Activated CD8-positive, alpha-beta memory T cell treated with anti-CD3 and anti-CD28 coated beads for 36 hours (primary cell): Measurements from ENCODE around the gene LRRC59. TPM values are rescaled to one million over a fixed set of nuclear protein-coding genes. Genes with fewer than 3 reads are reported as not detected.
"Not testable (repeated sequence)": the region's sequence is repeated elsewhere in the genome, so short reads cannot be mapped to it uniquely, and the experiment has no call there.

Source experiments
- CTCF ChIA-PET: fragments of 350-600 bp; sonication (Branson Sonifier 250); formaldehyde crosslinking; loops from one replicate; lab custom pipeline; 2021; ENCODE audit warnings: antibody characterized with exemption; lab: Charles Lee
- POLR2A ChIA-PET: fragments of 350-600 bp; sonication (Branson Sonifier 250); formaldehyde crosslinking; loops from one replicate; lab custom pipeline; 2021; ENCODE audit warnings: antibody characterized with exemption; lab: Charles Lee
- total RNA-seq, 2 experiments: library from RNA; stranded (reverse); gene quantifications; one replicate each; pipeline ENCODE4 v1.2.3, GENCODE V29; 2021

The LRRC59 gene
- total RNA-seq, 2 experiments from 2014 or later = 122 to 123 TPM

DNA sequence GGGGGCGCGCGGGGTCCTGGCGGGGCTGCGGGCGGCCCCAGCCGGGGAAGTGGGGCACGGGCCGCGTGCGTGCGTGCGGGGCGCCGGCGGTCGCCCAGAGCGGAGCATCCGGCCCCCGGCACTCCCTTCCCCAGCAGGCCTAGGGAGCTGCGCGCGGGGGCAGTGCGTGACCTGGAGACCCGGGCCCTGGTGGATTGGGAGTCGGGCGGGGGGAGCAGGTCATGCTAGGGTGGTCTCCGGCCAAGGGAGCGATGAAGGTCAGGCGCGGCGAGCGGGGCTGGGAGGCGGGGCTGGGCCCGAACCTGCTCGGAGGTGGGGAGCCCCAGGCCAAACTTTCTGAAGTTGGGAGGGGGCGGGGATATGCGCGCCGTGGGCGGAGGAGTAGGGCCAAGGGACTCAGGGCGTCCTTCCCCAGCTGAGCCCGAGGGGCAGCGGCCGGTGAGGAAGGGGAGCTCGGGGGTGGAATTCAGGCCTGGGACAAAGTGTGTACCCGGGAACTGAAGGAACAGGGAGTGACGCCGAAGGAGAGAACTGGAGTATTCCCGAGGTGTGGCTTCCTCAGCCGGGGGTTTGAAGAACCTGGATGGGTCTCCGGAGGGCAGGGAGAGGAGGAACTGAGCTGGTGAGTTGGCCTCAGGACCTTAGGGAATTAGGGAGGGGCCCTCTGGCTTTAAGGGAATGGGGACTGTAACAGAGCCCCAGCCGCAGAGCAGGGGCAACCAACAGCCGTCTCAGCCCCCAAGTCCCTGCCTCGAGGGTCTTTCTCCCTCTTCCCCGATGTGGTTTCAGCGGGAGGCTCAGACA, 50.8 kb downstream of the LRRC59 start:
- ChIA-PET CTCF (interaction anchor here (0.9 to 1.4 kb wide), 4 partner anchors 14 to 252 kb away, joined by 3 read pairs; partner anchors contain the start of gene LRRC59), POLR2A (interaction anchor here (1.3 to 2.9 kb wide), 3 partner anchors 16 to 51 kb away, joined by 3 to 17 read pairs (median 10); partner anchors contain the start of genes EME1, LRRC59 and MRPL27)

DNA sequence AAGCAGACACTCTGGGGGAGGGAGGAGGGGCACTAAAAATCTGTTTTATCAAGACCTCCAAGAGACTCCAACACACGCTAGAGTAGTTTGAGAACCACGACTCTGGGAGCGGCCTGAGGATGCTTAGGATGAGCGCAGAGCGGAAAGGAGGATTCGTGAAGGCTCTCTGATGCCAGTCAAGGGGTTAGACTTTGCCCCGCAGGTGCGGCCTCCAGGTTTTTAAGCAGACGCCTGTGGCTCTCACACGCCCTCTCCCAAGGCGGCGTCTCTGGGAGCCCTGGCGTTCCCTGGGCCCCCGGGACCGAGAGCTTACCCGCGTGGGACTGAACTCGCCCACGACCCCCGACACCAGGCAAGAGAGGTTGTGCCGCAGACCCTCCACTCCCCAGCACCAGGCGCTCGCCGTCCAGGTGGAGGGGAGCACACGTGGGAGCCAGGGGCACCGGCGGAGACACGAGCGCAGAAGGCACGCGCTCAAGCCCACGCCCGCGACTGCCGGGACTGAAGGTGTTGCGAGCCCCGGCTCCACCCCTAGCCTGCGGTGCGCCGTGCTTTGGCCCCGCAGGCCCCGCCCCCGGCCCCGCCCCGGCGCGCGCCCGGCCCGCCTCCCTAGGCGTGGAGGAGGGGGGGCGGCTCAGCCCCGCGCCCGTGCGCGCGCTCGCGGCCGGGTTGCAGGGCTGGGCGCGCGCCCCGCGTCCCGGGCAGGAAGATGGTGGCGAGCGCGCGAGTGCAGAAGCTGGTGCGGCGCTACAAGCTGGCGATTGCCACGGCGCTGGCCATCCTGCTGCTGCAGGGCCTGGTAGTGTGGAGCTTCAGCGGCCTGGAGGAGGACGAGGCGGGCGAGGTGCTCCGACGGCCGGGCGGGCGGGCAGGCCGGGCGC, 51.7 kb downstream of the LRRC59 start, which contains the start of gene XYLT2:
Gene XYLT2 (plus strand): TSS at position 695 of the 881 bp plus-strand sequence. CDS start 15 bp downstream, at position 710.
- POLR2A ChIA-PET = interaction anchor here (0.6 to 2.9 kb wide), 4 partner anchors 17 to 52 kb away, joined by 3 to 17 read pairs (median 6); partner anchors contain the start of genes EME1, LRRC59 and MRPL27
- CTCF ChIA-PET = interaction anchor here (0.9 to 1.4 kb wide), 6 partner anchors 15 to 251 kb away, joined by 3 read pairs; partner anchors contain the start of gene LRRC59

DNA sequence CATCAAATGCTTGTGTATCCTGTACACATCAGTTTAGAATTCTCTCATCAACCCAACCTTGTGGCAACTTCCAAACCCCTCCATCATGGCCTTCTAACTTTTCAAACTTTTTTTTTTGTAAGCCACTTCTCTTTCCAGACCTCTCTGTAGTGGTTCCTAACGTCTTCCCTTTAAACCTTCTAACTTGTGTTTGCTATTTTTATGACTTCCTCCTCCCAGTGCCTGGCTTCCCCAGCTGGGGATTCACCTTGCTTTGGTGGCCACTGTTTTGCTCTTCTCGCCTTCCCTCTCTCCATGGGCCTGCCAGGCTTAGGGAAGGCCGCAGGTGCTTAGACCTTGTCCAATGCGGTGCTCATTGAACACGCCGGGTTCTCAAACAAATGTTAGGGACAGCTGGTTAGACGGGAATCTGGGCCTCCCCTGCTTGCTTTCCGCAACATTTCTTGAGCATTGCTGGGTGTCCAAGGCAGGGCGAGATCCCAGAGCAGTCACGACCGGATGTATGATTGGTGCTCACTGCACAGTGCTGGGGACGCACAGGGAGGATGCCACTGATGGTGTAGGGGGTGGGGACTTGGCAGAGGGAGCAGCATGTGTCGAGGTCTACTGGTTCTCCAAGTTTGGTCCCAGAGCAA, 52.5 kb downstream of the LRRC59 start:
- CTCF ChIA-PET = interaction anchor here (1.0 to 1.1 kb wide), 2 partner anchors 29 to 175 kb away, joined by 3 read pairs; no protein-coding TSS in a partner anchor
- POLR2A ChIA-PET = interaction anchor here (0.6 to 2.9 kb wide), 3 partner anchors 17 to 53 kb away, joined by 3 to 17 read pairs (median 10); partner anchors contain the start of gene LRRC59

DNA sequence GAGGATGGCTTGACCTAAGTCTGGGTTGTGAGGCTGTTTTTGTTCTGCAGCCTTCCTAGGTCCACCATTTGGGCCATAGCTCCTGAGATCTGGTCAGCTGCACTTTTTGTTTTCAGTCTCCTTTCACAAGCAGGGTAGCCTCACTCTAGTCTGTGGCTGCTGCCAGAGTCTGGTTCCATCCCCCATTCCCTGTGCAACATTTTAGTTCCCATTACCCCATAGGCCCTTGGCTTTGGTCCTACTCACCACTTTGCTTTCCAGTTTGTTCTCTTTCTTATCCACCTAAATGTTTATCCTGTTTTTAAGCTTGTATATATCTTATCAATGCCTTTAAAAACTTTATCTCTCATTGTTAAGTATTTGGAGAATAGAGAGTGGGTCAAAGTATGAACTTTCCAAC, 57.9 kb downstream of the LRRC59 start:
- ChIA-PET POLR2A (no interaction called here), CTCF (interaction anchor here (0.9 to 1.6 kb wide), 2 partner anchors 9 to 139 kb away, joined by 3 to 5 read pairs; partner anchors contain the start of gene COL1A1)

DNA sequence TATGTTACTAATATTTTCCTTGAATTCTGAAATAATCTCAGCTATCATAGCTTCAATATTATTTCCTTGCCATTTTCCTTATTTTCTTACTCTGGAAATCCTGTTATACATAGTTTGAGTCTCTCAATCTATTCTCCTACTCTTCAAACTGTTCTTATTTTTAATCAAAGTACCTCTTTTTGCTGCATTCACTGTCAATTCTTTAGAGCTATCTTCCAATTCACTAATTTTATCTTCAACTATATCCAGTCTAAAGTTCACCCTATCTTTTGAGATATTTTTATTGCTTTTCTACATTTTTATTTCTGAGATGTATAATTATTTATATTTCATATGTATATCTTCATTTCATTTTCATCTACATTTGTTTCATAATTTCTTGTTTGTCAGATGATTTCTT, 58.7 kb downstream of the LRRC59 start:
- POLR2A ChIA-PET = no interaction called here
- CTCF ChIA-PET = interaction anchor here (1.6 kb wide), 1 partner anchor 138 kb away, joined by 5 read pairs; the partner anchor contains the start of gene COL1A1

DNA sequence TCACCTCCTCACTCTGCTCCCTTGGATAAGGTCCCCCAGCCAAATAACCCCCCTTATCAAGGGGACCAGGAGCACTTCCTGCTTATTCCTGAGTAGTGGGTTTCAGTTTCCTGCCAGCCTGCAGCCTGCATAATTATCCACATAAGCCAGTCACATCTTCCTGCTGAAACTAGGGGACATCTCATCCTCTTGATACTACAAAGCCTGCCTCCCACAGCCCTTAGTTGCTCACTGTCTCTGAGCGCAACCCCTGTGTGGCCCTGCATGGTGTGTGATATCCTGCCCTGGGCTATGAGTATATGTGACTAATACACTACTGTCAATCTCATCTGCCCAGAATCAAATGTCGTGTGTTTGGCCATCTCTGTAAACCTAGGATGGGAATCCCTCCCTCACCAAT, 59.4 kb downstream of the LRRC59 start:
- ChIA-PET POLR2A (no interaction called here), CTCF (no interaction called here)

DNA sequence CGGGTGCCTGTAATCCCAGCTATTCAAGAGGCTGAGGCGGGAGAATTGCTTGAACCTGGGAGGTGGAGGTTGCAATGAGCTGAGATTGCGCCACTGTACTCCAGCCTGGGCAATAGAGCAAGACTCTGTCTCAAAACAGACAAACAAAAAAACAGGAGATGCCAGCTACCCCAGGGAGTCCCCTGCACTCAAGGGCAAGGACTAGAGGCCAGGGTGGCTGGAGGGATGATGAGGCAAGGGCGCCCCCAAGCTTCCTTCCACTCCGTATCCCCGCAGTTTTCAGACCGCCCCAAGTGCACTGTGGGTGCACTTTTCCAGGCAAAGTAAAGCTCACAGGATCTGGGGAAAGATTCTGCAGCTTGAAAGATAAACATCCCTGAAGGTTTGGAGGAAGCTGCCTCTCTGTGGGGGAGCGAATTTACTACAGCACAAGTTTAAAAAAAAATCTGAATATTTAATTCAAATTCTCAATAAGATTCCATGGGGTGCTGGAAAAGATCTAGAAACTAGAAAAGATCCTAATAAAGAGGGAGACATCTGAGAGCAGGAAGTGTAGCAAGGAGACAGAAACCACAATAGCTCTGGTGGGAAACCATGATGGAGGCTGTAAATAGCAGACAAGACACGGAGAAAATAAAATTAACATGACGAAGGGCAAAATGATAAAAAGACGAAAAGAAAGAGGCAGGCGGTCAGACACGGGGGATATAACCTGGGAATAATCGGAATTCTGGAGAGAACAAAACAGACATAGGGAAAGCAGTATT, 63.8 kb downstream of the LRRC59 start:
- CTCF ChIA-PET = interaction anchor here (1.1 kb wide), 1 partner anchor 11 kb away, joined by 3 read pairs; no protein-coding TSS in a partner anchor
- POLR2A ChIA-PET = not testable (repeated sequence)

DNA sequence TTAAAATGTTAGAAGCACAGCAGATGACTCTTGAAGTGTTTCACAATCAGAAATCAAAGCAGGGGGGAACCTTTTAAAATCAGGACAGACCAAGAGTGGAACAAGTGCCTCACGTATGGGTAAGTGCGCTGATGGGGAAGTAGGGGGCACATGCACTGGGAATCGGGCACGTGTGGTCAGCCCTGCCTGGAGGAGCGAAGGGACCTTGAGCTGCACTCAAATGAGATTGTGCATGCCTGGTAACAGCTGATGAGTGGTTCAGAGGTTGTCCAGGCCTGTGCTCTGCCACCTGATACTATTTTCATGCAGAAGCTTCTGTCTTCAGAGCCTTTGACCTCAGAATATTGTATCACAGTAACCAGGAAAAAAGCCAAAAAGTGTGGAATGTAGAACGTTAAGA, 65.1 kb downstream of the LRRC59 start:
- POLR2A ChIA-PET = interaction anchor here (0.7 kb wide), 1 partner anchor 10 kb away, joined by 3 read pairs; no protein-coding TSS in a partner anchor
- CTCF ChIA-PET = interaction anchor here (0.7 kb wide), 1 partner anchor 61 kb away, joined by 3 read pairs; no protein-coding TSS in a partner anchor

Other genes with a start within 250 kb of the LRRC59 start
- 10 to 100 TPM; 69.6 to 70.6 TPM for gene PPP1R9B, start 246.8 kb downstream of the LRRC59 start, total RNA-seq
- not detected for gene SGCA, start 231.5 kb downstream of the LRRC59 start, total RNA-seq
- 1 to 10 TPM in 1 of 2 experiments, under 1 TPM in 1; 0.65 to 1.0 TPM for gene COL1A1, start 195.9 kb downstream of the LRRC59 start, total RNA-seq
- not detected for gene TMEM92, start 123.1 kb downstream of the LRRC59 start, total RNA-seq
- gene XYLT2, start 51.4 kb downstream of the LRRC59 start, total RNA-seq = 10 to 100 TPM; 32.0 to 33.7 TPM
- 10 to 100 TPM; 76.4 to 84.6 TPM for gene MRPL27, start 24.3 kb downstream of the LRRC59 start, total RNA-seq
- gene EME1, start 24.3 kb downstream of the LRRC59 start, total RNA-seq = 10 to 100 TPM; 28.1 to 30.4 TPM
- gene ACSF2, start 28.7 kb upstream of the LRRC59 start, total RNA-seq = 10 to 100 TPM; 11.3 to 14.1 TPM
- not detected for gene CHAD, start 71.4 kb upstream of the LRRC59 start, total RNA-seq
- gene RSAD1, start 81.3 kb upstream of the LRRC59 start, total RNA-seq = 10 to 100 TPM; 44.2 to 46.9 TPM
- 1 to 10 TPM; 1.2 to 1.3 TPM for gene MYCBPAP, start 110.9 kb upstream of the LRRC59 start, total RNA-seq
- not detected for gene EPN3, start 135.2 kb upstream of the LRRC59 start, total RNA-seq
- gene SPATA20, start 149.7 kb upstream of the LRRC59 start, total RNA-seq = 10 to 100 TPM; 34.8 to 35.0 TPM
- gene CACNA1G, start 163.2 kb upstream of the LRRC59 start, total RNA-seq = under 1 TPM; 0.06 to 0.10 TPM
- not detected for gene ABCC3, start 237.4 kb upstream of the LRRC59 start, total RNA-seq